ENCODE measurements around the gene DNTTIP2. TPM values are rescaled to one million over a fixed set of nuclear protein-coding genes. Genes with fewer than 3 reads are reported as not detected.

DNTTIP2 gene
- total and polyA plus RNA-seq, 2 donors (not counting 3 experiments of a cell fraction or from before 2014, with no cell fraction given): 8.0 to 53.7 TPM

GRCh38 chr1:93888900-93889299 lies 9.9 kb upstream of the DNTTIP2 start:
- TF ChIP-seq MAX (IDR thresholded peaks at IDR 0.05; ENCODE audit: insufficient read depth, insufficient read length): no peak
- no peak for TF ChIP-seq GATA2 (IDR thresholded peaks at IDR 0.05; ENCODE audit: insufficient read depth, insufficient read length, low read depth, low read length)
- TF ChIP-seq EZH2 (IDR thresholded peaks at IDR 0.05; ENCODE audit: borderline replicate concordance, low read depth, low read length, severe bottlenecking): no peak
- no peak for TF ChIP-seq JUN (IDR thresholded peaks at IDR 0.05; ENCODE audit: borderline replicate concordance, insufficient read depth, insufficient read length, low read depth)
- no peak for TF ChIP-seq POLR2A (IDR thresholded peaks at IDR 0.05; ENCODE audit: low read depth, low read length)
- TF ChIP-seq, protein P1, sequence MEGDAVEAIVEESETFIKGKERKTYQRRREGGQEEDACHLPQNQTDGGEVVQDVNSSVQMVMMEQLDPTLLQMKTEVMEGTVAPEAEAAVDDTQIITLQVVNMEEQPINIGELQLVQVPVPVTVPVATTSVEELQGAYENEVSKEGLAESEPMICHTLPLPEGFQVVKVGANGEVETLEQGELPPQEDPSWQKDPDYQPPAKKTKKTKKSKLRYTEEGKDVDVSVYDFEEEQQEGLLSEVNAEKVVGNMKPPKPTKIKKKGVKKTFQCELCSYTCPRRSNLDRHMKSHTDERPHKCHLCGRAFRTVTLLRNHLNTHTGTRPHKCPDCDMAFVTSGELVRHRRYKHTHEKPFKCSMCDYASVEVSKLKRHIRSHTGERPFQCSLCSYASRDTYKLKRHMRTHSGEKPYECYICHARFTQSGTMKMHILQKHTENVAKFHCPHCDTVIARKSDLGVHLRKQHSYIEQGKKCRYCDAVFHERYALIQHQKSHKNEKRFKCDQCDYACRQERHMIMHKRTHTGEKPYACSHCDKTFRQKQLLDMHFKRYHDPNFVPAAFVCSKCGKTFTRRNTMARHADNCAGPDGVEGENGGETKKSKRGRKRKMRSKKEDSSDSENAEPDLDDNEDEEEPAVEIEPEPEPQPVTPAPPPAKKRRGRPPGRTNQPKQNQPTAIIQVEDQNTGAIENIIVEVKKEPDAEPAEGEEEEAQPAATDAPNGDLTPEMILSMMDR (IDR thresholded peaks at IDR 0.05; ENCODE audit: extremely low read depth in 1 of 2, insufficient read depth in 1 of 2, low read depth in 1 of 2, low read length in 2 of 2): no peak
- TF ChIP-seq FOS (IDR thresholded peaks at IDR 0.05; ENCODE audit: borderline replicate concordance, insufficient read depth, low read length): no peak
- TF ChIP-seq MYC (IDR thresholded peaks at IDR 0.05; ENCODE audit: low read depth, low read length): no peak
- TF ChIP-seq POLR2AphosphoS5 (IDR thresholded peaks at IDR 0.05; ENCODE audit: insufficient read depth, low read depth, low read length): no peak
- no TSS peak for BruUV-seq (replicated peaks)
- H3K4me2 ChIP-seq (ENCODE audit: insufficient read depth, low read length): no peak overlapping the region
- H3K4me3 ChIP-seq (replicated peaks in 1 of 3; ENCODE audit: insufficient read depth in 1 of 3, low read depth in 1 of 3, low read length in 3 of 3): no peak overlapping the region
- peaks cover 0 to 27% of the 10 kb centered on the region in 2 experiments for H3K36me3 ChIP-seq (ENCODE audit: control insufficient read depth in 2 of 2, extremely low read depth in 1 of 2, insufficient read depth in 2 of 2, low read length in 2 of 2)
- POLR2A ChIA-PET: no interaction called here
- H3K9me3 ChIP-seq (replicated peaks; ENCODE audit: control insufficient read depth, insufficient read depth, low read length): no peaks in the 10 kb centered on the region
- CTCF ChIA-PET: no interaction called here
- intact Hi-C loops (cut with micrococcal nuclease): no loop called here
- H3K27me3 ChIP-seq (ENCODE audit: control insufficient read depth in 2 of 2, insufficient read depth in 2 of 2, low read length in 2 of 2): no peaks in the 10 kb centered on the region
- H3K27ac ChIP-seq (ENCODE audit: insufficient read depth, low read depth, low read length): no peak overlapping the region
- no peak overlapping the region for H3K9ac ChIP-seq (replicated peaks; ENCODE audit: extremely low read depth, insufficient read depth, low read length)
- H3K79me2 ChIP-seq (ENCODE audit: control insufficient read depth, insufficient read depth, low read length): peaks cover 6% of the 10 kb centered on the region
- dilution Hi-C loops (cut with MboI; ENCODE audit: extremely low pct_ligation_motif_present, low sequenced_read_pairs): no loop called here
- FAIRE-seq: no peak
- no peak overlapping the region for H2AFZ ChIP-seq (ENCODE audit: low read depth, low read length)
- no peaks in the 10 kb centered on the region for H3K9me1 ChIP-seq (replicated peaks; ENCODE audit: control insufficient read depth, extremely low read depth, insufficient read depth, low read length)
- H3K4me1 ChIP-seq (ENCODE audit: control insufficient read depth, extremely low read depth, insufficient read depth, low read length): peaks cover 13% of the 10 kb centered on the region
- no peaks in the 10 kb centered on the region for H4K20me1 ChIP-seq (replicated peaks; ENCODE audit: control insufficient read depth, extremely low read depth, insufficient read depth, low read length)
- DNase-seq (ENCODE audit: low read depth, low spot score): no peak
